Measurements from ENCODE around the gene OOSP4B. TPM values are rescaled to one million over a fixed set of nuclear protein-coding genes. Genes with fewer than 3 reads are reported as not detected.

OOSP4B gene
- total RNA-seq (2022; extraction: Qiagen RNA extraction; ENCODE audit: low read depth) = not detected in 5 replicates

DNA sequence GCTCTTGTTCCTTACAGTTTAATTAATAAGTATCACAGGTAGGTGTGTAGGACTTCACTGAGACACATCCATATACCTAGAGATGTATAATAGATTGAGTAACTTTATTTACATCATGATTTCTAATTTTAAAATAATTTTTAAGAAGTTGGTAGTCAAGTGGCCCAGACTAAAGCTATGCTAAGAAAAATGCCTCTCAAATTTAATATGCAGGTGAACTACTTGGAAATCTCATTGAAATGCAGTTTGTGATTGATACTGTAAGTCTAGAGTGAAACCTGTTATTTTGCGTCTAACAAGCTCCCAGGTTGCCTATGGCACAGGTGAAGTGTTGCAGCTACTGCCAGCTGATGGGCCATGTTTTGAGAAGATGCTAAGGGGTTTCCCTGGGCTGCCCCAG lies at the start of gene OOSP4B:
OOSP4B (plus strand) TSS at position 301 of the 400 bp plus-strand sequence.

DNA sequence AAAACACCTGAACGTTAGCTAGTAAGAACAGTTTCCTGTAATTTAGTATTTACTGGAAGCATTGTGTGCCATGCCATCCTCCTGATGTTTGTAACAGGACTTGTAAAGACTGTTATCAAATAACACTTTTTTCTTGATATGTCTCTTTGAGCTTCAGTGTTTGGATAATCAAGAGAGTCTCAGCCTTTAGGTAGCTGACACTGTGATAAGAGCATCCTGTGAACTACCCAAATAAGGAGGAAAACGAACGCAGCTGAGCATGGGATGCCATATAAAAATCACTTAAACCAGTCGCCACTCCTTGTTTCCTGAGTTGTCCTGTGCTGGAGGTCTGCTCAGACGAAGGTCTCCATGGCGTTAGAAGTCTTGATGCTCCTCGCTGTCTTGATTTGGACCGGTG lies 23.1 kb downstream of the OOSP4B start, which contains the start of gene OOSP2:
OOSP2 (plus strand) TSS at position 301 of the 400 bp plus-strand sequence; CDS start at position 352, 51 bp downstream.

DNA sequence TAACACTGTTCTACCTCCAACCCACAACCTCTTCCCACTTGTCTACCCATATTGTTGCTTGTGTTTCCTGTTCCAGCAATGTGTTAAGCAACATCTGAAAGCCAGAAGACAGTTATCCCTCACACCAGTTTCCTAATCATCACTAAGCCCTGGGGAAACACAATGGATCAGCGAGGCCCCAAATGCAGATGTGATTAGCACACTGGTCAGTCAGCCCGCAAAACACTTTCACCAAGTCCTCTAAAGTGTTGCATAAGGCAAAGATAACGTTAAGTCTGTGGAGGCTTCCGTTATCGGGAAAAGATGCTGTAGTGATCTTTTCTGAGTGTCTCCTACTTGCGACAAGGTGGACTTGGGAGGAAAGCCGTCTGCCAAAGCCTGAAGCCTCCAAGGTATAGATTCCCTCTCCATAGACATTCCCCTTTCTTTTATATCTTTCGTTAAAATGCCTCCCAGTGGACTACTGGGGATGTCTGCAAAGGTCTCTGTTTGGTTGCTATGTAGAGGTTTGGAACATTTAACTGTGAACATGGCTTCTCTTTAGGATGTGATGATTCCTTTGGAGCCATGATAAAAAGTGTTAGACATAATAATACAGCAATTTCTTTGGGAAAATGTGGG lies 39.5 kb downstream of the OOSP4B start, which contains the start of gene MS4A3:
MS4A3 (plus strand) TSS at position 317 of the 621 bp plus-strand sequence. CDS start 4,496 bp downstream, outside the sequence.

Other genes starting within 250 kb of the OOSP4B start
- 57.6 to 68.1 TPM (median 66.0 TPM) in 5 replicates for gene MRPL16, start 206.4 kb upstream of the OOSP4B start, total RNA-seq (2022; extraction: Qiagen RNA extraction; ENCODE audit: low read depth)
- gene CBLIF, start 171.7 kb upstream of the OOSP4B start, total RNA-seq (2022; extraction: Qiagen RNA extraction; ENCODE audit: low read depth) = not detected in 5 replicates
- gene TCN1, start 150.7 kb upstream of the OOSP4B start, total RNA-seq (2022; extraction: Qiagen RNA extraction; ENCODE audit: low read depth) = 0.09 to 0.49 TPM in 2 of 5 replicates, not detected in the others
- gene OOSP3, start 138.4 kb upstream of the OOSP4B start, total RNA-seq (2022; extraction: Qiagen RNA extraction; ENCODE audit: low read depth) = not detected in 5 replicates
- gene OOSP1, start 78.7 kb upstream of the OOSP4B start, total RNA-seq (2022; extraction: Qiagen RNA extraction; ENCODE audit: low read depth) = not detected in 5 replicates
- gene OOSP4A, start 53.1 kb upstream of the OOSP4B start, total RNA-seq (2022; extraction: Qiagen RNA extraction; ENCODE audit: low read depth) = not detected in 5 replicates
- not detected in 5 replicates for gene OOSP2, start 23.2 kb downstream of the OOSP4B start, total RNA-seq (2022; extraction: Qiagen RNA extraction; ENCODE audit: low read depth)
- not detected in 5 replicates for gene MS4A3, start 39.5 kb downstream of the OOSP4B start, total RNA-seq (2022; extraction: Qiagen RNA extraction; ENCODE audit: low read depth)
- gene MS4A2, start 71.5 kb downstream of the OOSP4B start, total RNA-seq (2022; extraction: Qiagen RNA extraction; ENCODE audit: low read depth) = not detected in 5 replicates
- gene MS4A6A, start 165.9 kb downstream of the OOSP4B start, total RNA-seq (2022; extraction: Qiagen RNA extraction; ENCODE audit: low read depth) = not detected in 5 replicates
- not detected in 5 replicates for gene MS4A4E, start 226.0 kb downstream of the OOSP4B start, total RNA-seq (2022; extraction: Qiagen RNA extraction; ENCODE audit: low read depth)